H1 (cell line): ENCODE measurements around the gene RAD51B.

Source experiments
- BRCA1 ChIP-seq: IDR thresholded peaks from 2 replicates; pipeline ENCODE4 v1.6.1; 2012; ENCODE audit warnings: low read depth, low read length, improper control_type of control experiment
- CBX5 ChIP-seq: fragments of 300-800, 300-1000 bp; sonication (generic); IDR thresholded peaks from 2 replicates; pipeline ENCODE4 v1.7.1; 2016; ENCODE audit warnings: antibody characterized with exemption, low read length, low read depth
- EGR1 ChIP-seq: IDR thresholded peaks from 2 replicates; pipeline ENCODE4 v1.6.1; 2011; ENCODE audit warnings: low read depth, low read length, borderline replicate concordance
- EP300 ChIP-seq, 2 experiments: IDR thresholded peaks; 1 replicate in 1 of 2; 2 replicates in 1 of 2; pipeline ENCODE4 v1.6.1; 2011 to 2012; ENCODE audit warnings: low read depth in 2 of 2, low read length in 2 of 2, mild to moderate bottlenecking in 2 of 2, borderline replicate concordance in 1 of 2, inconsistent platforms in 1 of 2, moderate library complexity in 1 of 2
- JUN ChIP-seq: IDR thresholded peaks from 2 replicates; pipeline ENCODE4 v1.6.1; 2011; ENCODE audit warnings: low read depth, mild to moderate bottlenecking, improper control_type of control experiment, low read length
- JUND ChIP-seq: IDR thresholded peaks from 2 replicates; pipeline ENCODE4 v1.6.1; 2011; ENCODE audit warnings: mild to moderate bottlenecking, improper control_type of control experiment, low read length
- PHF8 ChIP-seq: fragments of 200-600 bp; sonication (generic); conservative IDR thresholded peaks from 2 replicates; pipeline ENCODE4 v1.7.1; 2012; ENCODE audit warnings: low read depth, mild to moderate bottlenecking, inconsistent platforms, low read length, moderate library complexity
- POLR2A ChIP-seq, 2 experiments: IDR thresholded peaks; 1 replicate in 1 of 2; 2 replicates in 1 of 2; pipeline ENCODE4 v1.6.1; 2011; ENCODE audit warnings: low read depth in 2 of 2, low read length in 2 of 2, mild to moderate bottlenecking in 2 of 2; ENCODE audit errors: control extremely low read depth in 1 of 2
- POLR2AphosphoS5 ChIP-seq: IDR thresholded peaks from 2 replicates; pipeline ENCODE4 v1.6.1; 2011; ENCODE audit warnings: low read depth, low read length
- SIN3A ChIP-seq, 2 experiments: IDR thresholded peaks in 1 of 2; conservative IDR thresholded peaks in 1 of 2; 2 replicates each; pipeline ENCODE4 v1.6.1; 2011 to 2012; ENCODE audit warnings: low read length in 2 of 2, improper control_type of control experiment in 1 of 2, low read depth in 1 of 2, mild to moderate bottlenecking in 1 of 2
- SP4 ChIP-seq: IDR thresholded peaks from 2 replicates; pipeline ENCODE4 v1.6.1; 2012; ENCODE audit warnings: low read length, inconsistent platforms
- SRF ChIP-seq: IDR thresholded peaks from 2 replicates; pipeline ENCODE4 v1.6.1; 2011; ENCODE audit warnings: mild to moderate bottlenecking, low read depth, low read length, moderate library complexity
- TF ChIP-seq, protein P1 (sequence below), 3 experiments: IDR thresholded peaks; 1 replicate in 2 of 3; 2 replicates in 1 of 3; pipeline versions ENCODE4 v1.5.1 to v1.6.1; 2011; ENCODE audit warnings: low read length in 3 of 3, mild to moderate bottlenecking in 3 of 3, inconsistent platforms in 2 of 3, low read depth in 1 of 3, moderate library complexity in 1 of 3; ENCODE audit not compliant: insufficient read depth in 1 of 3; ENCODE audit errors: control extremely low read depth in 1 of 3
- TF ChIP-seq, protein P2 (sequence below): IDR thresholded peaks from 2 replicates; pipeline ENCODE4 v1.6.1; 2012; ENCODE audit warnings: inconsistent platforms

DNA sequence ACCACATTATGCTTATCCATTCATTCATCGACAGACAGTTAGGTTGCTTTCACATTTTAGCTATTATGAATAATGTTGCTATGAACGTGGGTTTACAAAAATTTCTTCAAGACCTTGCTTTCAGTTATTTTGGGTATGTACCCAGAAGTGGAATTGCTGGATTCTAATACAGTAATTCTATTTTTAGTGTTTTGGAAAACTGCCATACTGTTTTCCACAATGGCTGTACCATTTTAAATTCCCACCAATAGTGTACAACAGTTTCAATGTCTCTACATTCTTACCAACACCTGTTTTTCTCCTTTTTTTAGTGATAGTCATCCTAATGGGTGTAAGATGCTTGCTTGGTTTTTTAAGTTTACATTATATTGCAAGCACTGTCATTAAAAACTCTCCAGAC, 825.8 kb downstream of the RAD51B start:
- TF ChIP-seq POLR2AphosphoS5 = no peak
- TF ChIP-seq, protein P1, sequence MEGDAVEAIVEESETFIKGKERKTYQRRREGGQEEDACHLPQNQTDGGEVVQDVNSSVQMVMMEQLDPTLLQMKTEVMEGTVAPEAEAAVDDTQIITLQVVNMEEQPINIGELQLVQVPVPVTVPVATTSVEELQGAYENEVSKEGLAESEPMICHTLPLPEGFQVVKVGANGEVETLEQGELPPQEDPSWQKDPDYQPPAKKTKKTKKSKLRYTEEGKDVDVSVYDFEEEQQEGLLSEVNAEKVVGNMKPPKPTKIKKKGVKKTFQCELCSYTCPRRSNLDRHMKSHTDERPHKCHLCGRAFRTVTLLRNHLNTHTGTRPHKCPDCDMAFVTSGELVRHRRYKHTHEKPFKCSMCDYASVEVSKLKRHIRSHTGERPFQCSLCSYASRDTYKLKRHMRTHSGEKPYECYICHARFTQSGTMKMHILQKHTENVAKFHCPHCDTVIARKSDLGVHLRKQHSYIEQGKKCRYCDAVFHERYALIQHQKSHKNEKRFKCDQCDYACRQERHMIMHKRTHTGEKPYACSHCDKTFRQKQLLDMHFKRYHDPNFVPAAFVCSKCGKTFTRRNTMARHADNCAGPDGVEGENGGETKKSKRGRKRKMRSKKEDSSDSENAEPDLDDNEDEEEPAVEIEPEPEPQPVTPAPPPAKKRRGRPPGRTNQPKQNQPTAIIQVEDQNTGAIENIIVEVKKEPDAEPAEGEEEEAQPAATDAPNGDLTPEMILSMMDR (IDR thresholded peaks at IDR 0.05; ENCODE audit: control extremely low read depth in 1 of 3, insufficient read depth in 1 of 3, low read depth in 1 of 3, low read length in 3 of 3) = no peak
- TF ChIP-seq SP4 = no peak
- TF ChIP-seq JUN = no peak
- no peak for TF ChIP-seq EP300 (IDR thresholded peaks at IDR 0.05; ENCODE audit: borderline replicate concordance in 1 of 2, low read depth in 2 of 2, low read length in 2 of 2)
- no peak for TF ChIP-seq POLR2A (IDR thresholded peaks at IDR 0.05; ENCODE audit: control extremely low read depth in 1 of 2, low read depth in 2 of 2, low read length in 2 of 2)
- TF ChIP-seq, protein P2, sequence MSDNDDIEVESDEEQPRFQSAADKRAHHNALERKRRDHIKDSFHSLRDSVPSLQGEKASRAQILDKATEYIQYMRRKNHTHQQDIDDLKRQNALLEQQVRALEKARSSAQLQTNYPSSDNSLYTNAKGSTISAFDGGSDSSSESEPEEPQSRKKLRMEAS = no peak
- no peak for TF ChIP-seq CBX5
- no peak for TF ChIP-seq JUND
- TF ChIP-seq PHF8 = no peak
- TF ChIP-seq SIN3A (conservative IDR thresholded peaks at IDR 0.05 in 1 of 2, IDR thresholded peaks at IDR 0.05 in 1 of 2; ENCODE audit: low read depth in 1 of 2, low read length in 2 of 2) = no peak
- TF ChIP-seq SRF = no peak
- no peak for TF ChIP-seq EGR1
- no peak for TF ChIP-seq BRCA1
